NCI-H345 treated with DMSO at 0.1 percent for 48 hours (cell line): ENCODE measurements around the gene PMM2.

Experiments used
- DNase-seq: peaks from one replicate; lab custom pipeline; 2025; ENCODE audit not compliant: unreplicated experiment; lab: John Stamatoyannopoulos, UW

Gene PMM2

GRCh38 chr16:8885674-8886592 lies 88.3 kb downstream of the PMM2 start:
- peak; percentile 1 for DNase-seq

- no peak for DNase-seq
Observed at GRCh38 chr16:8886593-8887430, 89.2 kb downstream of the PMM2 start.

- no peak for DNase-seq
Observed at GRCh38 chr16:8887431-8887765, 89.8 kb downstream of the PMM2 start.

- DNase-seq, result no peak
Observed at GRCh38 chr16:8887952-8888560, 90.4 kb downstream of the PMM2 start.

GRCh38 chr16:8888951-8889892 lies 91.6 kb downstream of the PMM2 start:
- DNase-seq, result no peak

GRCh38 chr16:8889893-8890548 lies 92.4 kb downstream of the PMM2 start:
- DNase-seq, result no peak

- DNase-seq, result no peak
Observed at GRCh38 chr16:8890549-8890921, 92.9 kb downstream of the PMM2 start.

- no peak for DNase-seq
Observed at GRCh38 chr16:8892101-8892575, 94.5 kb downstream of the PMM2 start.

GRCh38 chr16:8893426-8893825 lies 95.8 kb downstream of the PMM2 start:
- DNase-seq, result no peak

GRCh38 chr16:8893976-8894690 lies 96.5 kb downstream of the PMM2 start:
- no peak for DNase-seq

GRCh38 chr16:8894736-8895334 lies 97.2 kb downstream of the PMM2 start:
- no peak for DNase-seq

- DNase-seq, result no peak
Observed at GRCh38 chr16:8898660-8899318, 101.2 kb downstream of the PMM2 start.
